Stomach (tissue), 9 donors: ENCODE results near the gene CNTFR. TPM values are rescaled to one million over a fixed set of nuclear protein-coding genes. Genes with fewer than 3 reads are reported as not detected.

Source experiments
- DNase-seq, 2 donors: peaks; one replicate each; pipeline versions ENCODE4 v3.0.0 to v3.0.0-alpha.2; 2013 to 2019
- H3K27ac ChIP-seq, 5 donors: fragments of 200-600 bp in 4 of 5; sonication (generic) in 4 of 5; one replicate each; pipeline ENCODE4 v1.5.1; 2013 to 2019; ENCODE audit warnings: mild to moderate bottlenecking in 1 of 5, moderate library complexity in 1 of 5
- H3K27me3 ChIP-seq, 3 donors: fragments of 200-600 bp; sonication (generic); one replicate each; pipeline ENCODE4 v1.5.1; 2017 to 2019; ENCODE audit warnings: mixed run types in 1 of 3
- H3K36me3 ChIP-seq, 4 donors: fragments of 200-600 bp; sonication (generic); 1 replicate in 3 of 4; 2 replicates in 1 of 4; pipeline ENCODE4 v1.5.1; 2016 to 2019
- H3K4me1 ChIP-seq, 4 donors: fragments of 200-600 bp; sonication (generic); one replicate each; pipeline ENCODE4 v1.5.1; 2016 to 2019
- H3K4me3 ChIP-seq, 4 donors: fragments of 200-600 bp; sonication (generic) in 3 of 4; one replicate each; pipeline ENCODE4 v1.5.1; 2016 to 2019; ENCODE audit warnings: mild to moderate bottlenecking in 1 of 4
- H3K9me3 ChIP-seq, 4 donors: fragments of 200-600 bp; sonication (generic); one replicate each; pipeline ENCODE4 v1.5.1; 2016 to 2019
- CTCF ChIP-seq, 7 experiments: fragments of 450-650 bp in 4 of 7; fragments of 200-600 bp in 3 of 7; sonication (generic) in 3 of 7; IDR thresholded peaks; one replicate each; pipeline ENCODE4 v1.5.1; 2016 to 2019; ENCODE audit warnings: antibody characterized with exemption in 7 of 7, control low read depth in 2 of 7, mild to moderate bottlenecking in 1 of 7
- EP300 ChIP-seq: sonication (generic); formaldehyde crosslinking; IDR thresholded peaks from one replicate; pipeline ENCODE4 v1.6.1; 2017; ENCODE audit warnings: antibody characterized with exemption
- POLR2A ChIP-seq, 4 donors: fragments of 450-650 bp; IDR thresholded peaks; one replicate each; pipeline ENCODE4 v1.6.1; 2016; ENCODE audit warnings: antibody characterized with exemption in 4 of 4, control low read depth in 2 of 4, mild to moderate bottlenecking in 1 of 4, moderate library complexity in 1 of 4
- POLR2AphosphoS5 ChIP-seq, 3 donors: sonication (generic); formaldehyde crosslinking; IDR thresholded peaks; one replicate each; pipeline ENCODE4 v1.6.1; 2016; ENCODE audit warnings: antibody characterized with exemption in 3 of 3
- WGBS, 5 donors: extraction: QIAGEN DNeasy Blood & Tissue Kit in 3 of 5; methylation state at CpG; one replicate each; pipeline versions ENCODE4 v1.1.5 to v1.1.7; 2013 to 2018; 5-methylcytosine and 5-hydroxymethylcytosine counted together
- intact Hi-C: fragments of 100-400 bp; cut with DNase I; formaldehyde crosslinking; loops from one replicate; pipeline ENCODE4 v1.15.1; 2023; ENCODE audit warnings: low total_unique reads
- polyA plus RNA-seq, 3 donors: library from polyadenylated mRNA; stranded (reverse); fragments of 200-250 nt; gene quantifications; one replicate each; pipeline ENCODE4 v1.2.3, GENCODE V29; 2013
- total RNA-seq, 5 donors: library from RNA; depleted of rRNA; stranded (reverse); fragments of >200 nt; gene quantifications; one replicate each; pipeline versions ENCODE4 v1.1.0 to v1.2.3, GENCODE V29; 2014 to 2016
- donor health status: healthy with polysubstance abuse.
- donor health status: Bipolar disorder and iron deficiency.
- donor health status: healthy.

Gene CNTFR
- total and polyA plus RNA-seq, 8 donors = 2.2 to 15.8 (median 2.9) TPM; not detected in 1

DNA sequence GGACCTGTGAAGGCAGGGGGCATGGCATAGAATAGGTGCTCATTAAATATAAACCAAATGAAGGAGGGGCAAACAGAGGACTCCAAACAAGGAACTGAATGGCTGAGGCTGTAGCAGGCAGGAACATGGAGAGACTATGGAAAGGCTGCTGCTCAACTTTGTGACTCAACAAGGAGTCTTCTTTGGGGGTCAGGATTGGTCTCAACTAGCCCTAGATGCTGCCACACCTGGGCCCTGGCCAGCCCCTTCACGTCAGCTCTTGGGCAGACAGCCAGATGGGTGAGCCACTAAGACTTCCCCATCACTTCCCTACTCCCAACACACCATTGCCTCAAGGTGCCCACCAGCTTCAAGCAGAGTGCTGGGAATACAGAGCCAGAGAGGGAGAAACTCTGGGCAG, 11.4 kb upstream of the CNTFR start:
- no peak for TF ChIP-seq EP300
- TF ChIP-seq POLR2AphosphoS5 (IDR thresholded peaks at IDR 0.05) = no peak
- TF ChIP-seq CTCF (IDR thresholded peaks at IDR 0.05) = no peak
- no peak for TF ChIP-seq POLR2A (IDR thresholded peaks at IDR 0.05)
- Histone ChIP-seq H3K4me3 (no peak overlapping the region), H3K4me1 (no peaks in the 10 kb centered on the region), H3K9me3 (no peaks in the 10 kb centered on the region), H3K27me3 (peaks cover 0 to 12% (median 0%) of the 10 kb centered on the region in 3 donors), H3K36me3 (no peaks in the 10 kb centered on the region), H3K27ac (no peak overlapping the region)
- intact Hi-C loops = no loop called here
- WGBS, 5 donors = 0 to 35% (median 11%) methylated on average over 1 of the region's 1 CpG
- DNase-seq = no peak

DNA sequence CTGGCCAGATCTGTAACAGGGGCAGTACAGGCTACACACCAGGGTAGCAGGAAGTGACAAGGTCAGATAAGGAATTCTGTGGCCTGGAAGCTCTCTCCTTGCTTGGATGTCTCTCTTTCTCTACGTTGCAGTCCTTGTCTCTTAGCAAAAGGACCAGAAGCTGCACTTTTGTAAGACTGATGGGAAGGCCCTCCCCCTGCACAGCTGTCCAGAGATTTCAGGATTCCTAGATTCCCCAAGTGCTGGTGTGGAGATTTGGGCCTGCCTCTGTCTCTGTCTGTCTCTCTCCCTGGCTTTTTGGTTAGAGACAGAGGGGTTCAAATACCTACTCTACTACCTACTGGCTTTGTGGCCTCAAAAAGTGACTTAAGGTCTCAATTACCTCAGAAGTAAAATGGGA, 10.0 kb upstream of the CNTFR start:
- peaks cover 0 to 20% (median under 1%) of the 10 kb centered on the region in 3 donors for H3K27me3 ChIP-seq
- no peaks in the 10 kb centered on the region for H3K36me3 ChIP-seq
- 21 to 50% (median 38%) methylated on average over 1 of the region's 1 CpG for WGBS, 5 donors
- no peak overlapping the region for H3K27ac ChIP-seq
- no peak for DNase-seq
- intact Hi-C loops = no loop called here
- H3K4me1 ChIP-seq = no peaks in the 10 kb centered on the region
- TF ChIP-seq POLR2A (IDR thresholded peaks at IDR 0.05) (no peak), POLR2AphosphoS5 (IDR thresholded peaks at IDR 0.05) (no peak), CTCF (IDR thresholded peaks at IDR 0.05) (no peak), EP300 (no peak)
- H3K9me3 ChIP-seq = no peaks in the 10 kb centered on the region
- H3K4me3 ChIP-seq = no peak overlapping the region

- Histone ChIP-seq H3K9me3 (no peaks in the 10 kb centered on the region), H3K27me3 (peaks cover 0 to 74% (median 52%) of the 10 kb centered on the region in 3 donors), H3K4me1 (peaks cover 34 to 43% (median 39%) of the 10 kb centered on the region in 4 donors), H3K36me3 (no peaks in the 10 kb centered on the region), H3K4me3 (no peak overlapping the region), H3K27ac (peak overlapping the region in 3 of 5 donors; percentile 40 to 67 (median 53))
- WGBS, 5 donors = 57 to 76% (median 71%) methylated on average over 9 of the region's 9 CpGs
- intact Hi-C loops = loop anchor here (5.0 kb wide), 1 partner anchor 42 kb away; no protein-coding TSS in a partner anchor
- no peak for DNase-seq
- no peak for TF ChIP-seq POLR2A (IDR thresholded peaks at IDR 0.05)
- TF ChIP-seq POLR2AphosphoS5 (IDR thresholded peaks at IDR 0.05) = no peak
- no peak for TF ChIP-seq EP300
- no peak for TF ChIP-seq CTCF (IDR thresholded peaks at IDR 0.05)
Measured at GRCh38 chr9:34594177-34594576, 4.7 kb upstream of the CNTFR start.

DNA sequence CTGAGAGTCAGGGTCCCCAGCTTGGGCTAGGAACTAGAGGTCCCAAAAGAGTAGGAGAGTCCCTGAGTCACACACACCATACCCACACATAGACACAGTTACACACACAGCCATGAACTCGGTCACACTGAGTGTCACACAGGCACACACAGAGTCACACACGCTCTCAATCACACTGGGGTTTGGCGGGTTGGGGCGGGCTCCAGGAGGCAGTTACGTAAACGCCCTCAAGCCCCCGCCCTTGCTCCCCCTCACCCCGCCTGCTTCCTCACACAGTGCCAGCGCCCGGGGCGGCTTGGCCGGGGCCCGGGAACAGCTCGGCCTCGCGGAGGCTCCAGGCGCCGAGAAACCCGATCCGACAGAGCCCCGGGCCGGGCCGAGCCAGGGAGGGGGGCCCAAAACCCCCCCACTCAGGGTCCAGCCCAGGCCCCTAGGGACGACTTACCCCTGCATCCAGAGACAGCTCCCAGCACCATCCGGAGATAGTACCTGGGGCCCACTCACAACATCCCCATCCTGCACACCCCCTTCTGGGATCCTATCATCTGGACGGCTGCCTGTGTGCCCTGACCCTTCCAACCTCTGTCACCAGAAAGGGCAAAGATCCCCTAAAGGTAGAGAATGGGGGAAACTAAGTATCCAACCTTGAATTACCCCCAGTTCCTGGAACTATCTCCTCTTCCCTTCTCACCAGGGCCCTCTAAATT, 3.5 kb upstream of the CNTFR start:
- peak; percentile 44 to 78 for DNase-seq
- Histone ChIP-seq H3K4me3 (no peak overlapping the region), H3K27ac (peak overlapping the region in 2 of 5 donors; percentile 40 to 67), H3K27me3 (peaks cover 3 to 79% (median 64%) of the 10 kb centered on the region in 3 donors), H3K36me3 (no peaks in the 10 kb centered on the region), H3K4me1 (peaks cover 38 to 54% (median 47%) of the 10 kb centered on the region in 4 donors), H3K9me3 (no peaks in the 10 kb centered on the region)
- intact Hi-C loops = loop anchor here (5.0 kb wide), 1 partner anchor 41 kb away; no protein-coding TSS in a partner anchor
- whole genome bisulfite sequencing, 5 donors = 3 to 6% (median 5%) methylated on average over 24 to 26 of the region's 26 CpGs
- TF ChIP-seq EP300 (no peak), POLR2A (IDR thresholded peaks at IDR 0.05) (no peak), CTCF (IDR thresholded peaks at IDR 0.05) (no peak), POLR2AphosphoS5 (IDR thresholded peaks at IDR 0.05) (no peak)
